Testis (tissue), 3 donors: ENCODE data around the gene SYT13. TPM values are rescaled to one million over a fixed set of nuclear protein-coding genes. Genes with fewer than 3 reads are reported as not detected.

Experiments used
- DNase-seq: peaks from one replicate; pipeline ENCODE4 v3.0.0-alpha.2; 2019
- H3K27ac ChIP-seq, 2 donors: fragments of 200-600 bp; sonication (generic); one replicate each; pipeline ENCODE4 v1.5.1; 2019
- H3K27me3 ChIP-seq: fragments of 200-600 bp; sonication (generic); one replicate; pipeline ENCODE4 v1.5.1; 2019
- H3K36me3 ChIP-seq: fragments of 200-600 bp; sonication (generic); one replicate; pipeline ENCODE4 v1.5.1; 2017; ENCODE audit warnings: low read depth; ENCODE audit errors: missing control alignments
- H3K4me1 ChIP-seq: fragments of 200-600 bp; sonication (generic); one replicate; pipeline ENCODE4 v1.5.1; 2019
- H3K4me3 ChIP-seq, 2 donors: fragments of 200-600 bp; sonication (generic); one replicate each; pipeline ENCODE4 v1.5.1; 2017 to 2019
- H3K9me3 ChIP-seq: fragments of 200-600 bp; sonication (generic); one replicate; pipeline ENCODE4 v1.5.1; 2017
- POLR2A ChIP-seq: fragments of 450-650 bp; IDR thresholded peaks from one replicate; pipeline ENCODE4 v1.6.1; 2017; ENCODE audit warnings: antibody characterized with exemption, mild to moderate bottlenecking, moderate library complexity
- WGBS, 2 donors: methylation state at CpG; one replicate each; pipeline ENCODE4 v1.1.5; 2018; 5-methylcytosine and 5-hydroxymethylcytosine counted together
- intact Hi-C: fragments of 100-400 bp; cut with DNase I; formaldehyde crosslinking; loops from one replicate; pipeline ENCODE4 v1.15.1; 2023; ENCODE audit warnings: low total_unique reads
- polyA plus RNA-seq: library from polyadenylated mRNA; stranded (reverse); fragments of 350-450 nt; fragmentation: Illumina TruSeq; extraction: RNeasy Lipid Tissue Mini Kit (QIAGEN cat#74804); gene quantifications from one replicate; pipeline ENCODE4 v1.2.3, GENCODE V29; 2014; ENCODE audit warnings: low read depth, low replicate concordance; ENCODE audit not compliant: insufficient read depth
- total RNA-seq, 2 donors: library from RNA; depleted of rRNA; stranded (reverse); fragments of >200 nt; gene quantifications; one replicate each; pipeline ENCODE4 v1.2.3, GENCODE V29; 2016
- TF ChIP-seq, protein P1 (sequence below), 3 experiments: fragments of 450-650 bp in 2 of 3; fragments of 200-600 bp in 1 of 3; sonication (generic) in 1 of 3; IDR thresholded peaks; one replicate each; pipeline ENCODE4 v1.5.1; 2016 to 2019; ENCODE audit warnings: antibody characterized with exemption in 3 of 3, mild to moderate bottlenecking in 2 of 3, moderate library complexity in 1 of 3

The SYT13 gene
- total and polyA plus RNA-seq, 3 donors from 2014 or later: 0.68 to 3.3 (median 1.4) TPM

DNA sequence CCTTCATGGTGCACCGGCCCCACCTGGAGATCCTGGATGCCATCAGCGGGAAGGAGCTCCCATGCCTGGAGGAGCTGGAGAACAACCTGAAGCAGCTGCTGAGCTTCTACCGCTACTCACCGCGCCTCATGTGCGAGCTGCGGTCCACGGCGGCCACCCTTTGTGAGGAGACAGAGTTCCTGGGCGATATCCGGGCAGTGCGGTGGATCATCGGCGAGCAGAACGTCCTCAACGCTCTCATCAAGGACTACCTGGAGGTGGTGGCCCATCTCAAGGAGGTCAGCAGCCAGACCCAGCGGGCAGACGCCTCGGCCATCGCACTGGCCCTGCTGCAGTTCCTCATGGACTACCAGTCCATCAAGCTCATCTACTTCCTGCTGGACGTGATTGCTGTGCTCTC lies 59.2 kb downstream of the SYT13 start:
- Histone ChIP-seq H3K27me3 (no peaks in the 10 kb centered on the region), H3K4me1 (no peaks in the 10 kb centered on the region), H3K36me3 (no peaks in the 10 kb centered on the region), H3K4me3 (no peak overlapping the region), H3K9me3 (no peaks in the 10 kb centered on the region), H3K27ac (no peak overlapping the region)
- 98 to 99% methylated on average over 8 to 21 of the region's 21 CpGs for WGBS, 2 donors
- intact Hi-C loops: no loop called here
- no peak for DNase-seq
- no peak for TF ChIP-seq POLR2A
- TF ChIP-seq, protein P1, sequence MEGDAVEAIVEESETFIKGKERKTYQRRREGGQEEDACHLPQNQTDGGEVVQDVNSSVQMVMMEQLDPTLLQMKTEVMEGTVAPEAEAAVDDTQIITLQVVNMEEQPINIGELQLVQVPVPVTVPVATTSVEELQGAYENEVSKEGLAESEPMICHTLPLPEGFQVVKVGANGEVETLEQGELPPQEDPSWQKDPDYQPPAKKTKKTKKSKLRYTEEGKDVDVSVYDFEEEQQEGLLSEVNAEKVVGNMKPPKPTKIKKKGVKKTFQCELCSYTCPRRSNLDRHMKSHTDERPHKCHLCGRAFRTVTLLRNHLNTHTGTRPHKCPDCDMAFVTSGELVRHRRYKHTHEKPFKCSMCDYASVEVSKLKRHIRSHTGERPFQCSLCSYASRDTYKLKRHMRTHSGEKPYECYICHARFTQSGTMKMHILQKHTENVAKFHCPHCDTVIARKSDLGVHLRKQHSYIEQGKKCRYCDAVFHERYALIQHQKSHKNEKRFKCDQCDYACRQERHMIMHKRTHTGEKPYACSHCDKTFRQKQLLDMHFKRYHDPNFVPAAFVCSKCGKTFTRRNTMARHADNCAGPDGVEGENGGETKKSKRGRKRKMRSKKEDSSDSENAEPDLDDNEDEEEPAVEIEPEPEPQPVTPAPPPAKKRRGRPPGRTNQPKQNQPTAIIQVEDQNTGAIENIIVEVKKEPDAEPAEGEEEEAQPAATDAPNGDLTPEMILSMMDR (IDR thresholded peaks at IDR 0.05): no peak

DNA sequence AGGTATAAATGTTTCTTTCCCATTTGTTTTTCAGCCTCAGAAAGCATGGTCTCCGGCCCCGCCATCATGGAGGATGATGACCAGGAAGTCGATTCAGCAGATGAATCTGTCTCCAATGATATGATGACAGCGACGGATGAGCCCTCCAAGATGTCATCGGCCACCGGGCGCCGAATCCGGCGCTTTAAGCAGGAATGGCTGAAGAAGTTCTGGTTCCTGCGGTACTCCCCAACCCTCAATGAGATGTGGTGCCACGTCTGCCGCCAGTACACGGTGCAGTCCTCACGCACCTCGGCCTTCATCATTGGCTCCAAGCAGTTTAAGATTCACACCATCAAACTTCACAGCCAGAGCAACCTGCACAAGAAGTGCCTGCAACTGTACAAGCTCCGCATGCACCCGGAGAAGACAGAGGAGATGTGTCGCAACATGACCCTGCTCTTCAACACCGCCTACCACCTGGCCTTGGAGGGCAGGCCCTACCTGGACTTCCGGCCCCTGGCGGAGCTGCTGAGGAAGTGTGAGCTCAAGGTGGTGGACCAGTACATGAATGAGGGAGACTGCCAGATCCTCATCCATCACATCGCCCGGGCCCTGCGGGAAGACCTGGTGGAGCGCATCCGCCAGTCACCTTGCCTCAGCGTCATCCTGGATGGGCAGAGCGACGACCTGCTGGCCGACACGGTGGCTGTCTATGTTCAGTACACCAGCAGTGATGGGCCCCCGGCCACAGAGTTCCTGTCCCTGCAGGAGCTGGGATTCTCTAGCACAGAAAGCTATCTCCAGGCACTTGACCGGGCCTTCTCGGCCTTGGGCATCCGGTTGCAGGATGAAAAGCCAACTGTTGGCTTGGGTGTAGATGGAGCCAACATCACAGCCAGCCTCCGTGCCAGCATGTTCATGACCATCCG lies 59.9 kb downstream of the SYT13 start:
- Histone ChIP-seq H3K9me3 (no peaks in the 10 kb centered on the region), H3K4me3 (no peak overlapping the region), H3K4me1 (no peaks in the 10 kb centered on the region), H3K36me3 (no peaks in the 10 kb centered on the region), H3K27ac (no peak overlapping the region), H3K27me3 (no peaks in the 10 kb centered on the region)
- DNase-seq: no peak
- TF ChIP-seq, protein P1 (IDR thresholded peaks at IDR 0.05): no peak
- no peak for TF ChIP-seq POLR2A
- WGBS, 2 donors: 96 to 97% methylated on average over 24 to 39 of the region's 39 CpGs
- intact Hi-C loops: no loop called here

DNA sequence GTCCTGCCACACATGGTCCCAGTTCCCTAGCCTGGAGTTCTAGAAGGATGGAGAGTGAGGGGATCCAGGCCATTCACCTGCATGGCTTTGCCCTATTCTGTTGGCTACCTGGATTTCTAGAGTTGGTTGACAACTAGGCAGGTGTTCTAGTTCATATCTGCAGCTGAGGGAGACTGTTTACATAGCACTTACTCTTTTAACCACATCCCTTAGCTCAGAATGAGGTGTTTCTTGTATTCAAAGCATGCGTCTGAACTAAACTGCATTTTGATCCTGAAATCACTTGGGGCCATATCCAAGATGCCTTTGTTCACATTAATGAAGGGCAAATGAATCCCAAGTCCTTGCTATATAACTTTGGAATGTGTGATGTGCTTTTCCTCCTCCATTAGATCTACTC lies 60.9 kb downstream of the SYT13 start:
- intact Hi-C loops: no loop called here
- TF ChIP-seq, protein P1 (IDR thresholded peaks at IDR 0.05): no peak
- TF ChIP-seq POLR2A: no peak
- Histone ChIP-seq H3K27ac (no peak overlapping the region), H3K27me3 (no peaks in the 10 kb centered on the region), H3K4me3 (no peak overlapping the region), H3K36me3 (no peaks in the 10 kb centered on the region), H3K9me3 (no peaks in the 10 kb centered on the region), H3K4me1 (no peaks in the 10 kb centered on the region)
- DNase-seq: no peak
- 87 to 90% methylated on average over 1 of the region's 1 CpG for WGBS, 2 donors

DNA sequence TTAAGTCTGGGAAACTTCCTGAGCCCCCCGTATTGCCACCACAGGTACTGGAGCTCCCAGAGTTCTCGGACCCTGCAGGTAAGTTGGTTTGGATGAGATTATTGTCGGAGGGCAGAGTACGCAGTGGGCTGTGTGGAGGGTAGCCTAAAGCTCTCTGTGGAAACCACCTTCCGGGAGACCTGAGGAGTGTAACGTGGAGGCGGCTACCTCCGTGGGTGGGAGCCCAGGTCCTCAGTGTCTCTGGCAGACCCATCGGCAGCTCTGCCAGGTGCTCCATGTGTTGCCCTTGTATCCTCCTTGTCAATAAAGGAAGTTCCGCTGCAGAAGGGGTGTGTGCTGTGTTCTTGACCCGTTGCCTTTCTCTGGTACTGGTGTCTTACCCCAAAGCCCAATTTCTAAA lies 61.4 kb downstream of the SYT13 start:
- DNase-seq: no peak
- Histone ChIP-seq H3K27ac (no peak overlapping the region), H3K36me3 (no peaks in the 10 kb centered on the region), H3K4me3 (no peak overlapping the region), H3K27me3 (no peaks in the 10 kb centered on the region), H3K9me3 (no peaks in the 10 kb centered on the region), H3K4me1 (no peaks in the 10 kb centered on the region)
- TF ChIP-seq POLR2A: no peak
- TF ChIP-seq, protein P1 (IDR thresholded peaks at IDR 0.05): no peak
- intact Hi-C loops: no loop called here
- 96 to 98% methylated on average over 8 to 11 of the region's 11 CpGs for WGBS, 2 donors

DNA sequence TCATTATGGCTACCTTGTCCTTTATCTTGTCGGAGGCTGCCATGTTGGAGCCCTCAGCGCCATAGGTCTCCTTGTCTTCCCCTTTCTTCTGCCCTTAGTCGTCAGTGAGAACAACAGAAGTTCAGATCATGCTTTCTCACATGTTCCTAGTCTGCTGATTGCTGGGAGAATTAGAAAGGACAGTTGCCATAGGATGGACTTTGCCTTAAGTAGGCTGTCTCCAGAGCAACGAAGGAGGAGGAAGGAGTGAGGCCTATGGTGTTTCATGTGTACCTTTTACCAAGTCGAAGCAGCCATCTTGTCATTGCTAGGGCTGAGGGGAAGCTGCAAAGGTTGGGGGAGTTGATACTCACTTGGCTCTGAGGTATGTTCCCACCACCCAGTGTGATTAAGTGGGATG lies 62.6 kb downstream of the SYT13 start:
- Histone ChIP-seq H3K9me3 (no peaks in the 10 kb centered on the region), H3K36me3 (no peaks in the 10 kb centered on the region), H3K27me3 (no peaks in the 10 kb centered on the region), H3K4me3 (no peak overlapping the region), H3K4me1 (no peaks in the 10 kb centered on the region), H3K27ac (no peak overlapping the region)
- DNase-seq: no peak
- no peak for TF ChIP-seq POLR2A
- TF ChIP-seq, protein P1 (IDR thresholded peaks at IDR 0.05): no peak
- intact Hi-C loops: no loop called here
- 89 to 93% methylated on average over 5 of the region's 5 CpGs for WGBS, 2 donors
